OCI-LY7 (cell line): Measurements from ENCODE around the gene BSCL2.

Experiments used
- EZH2phosphoT487 ChIP-seq: fragments of 200-600 bp; sonication (generic); IDR thresholded peaks from 2 replicates; pipeline ENCODE4 v1.6.1; 2018; ENCODE audit warnings: low read depth, borderline replicate concordance, mild to moderate bottlenecking, mixed run types, antibody characterized with exemption, low read length, moderate library complexity, mixed read lengths
- TF ChIP-seq, protein P1 (sequence below): fragments of 200-600 bp; sonication (generic); conservative IDR thresholded peaks from 2 replicates; pipeline ENCODE4 v1.5.1; 2014; ENCODE audit warnings: mild to moderate bottlenecking, antibody characterized with exemption, low read length, moderate library complexity, mixed read lengths

GRCh38 chr11:62648185-62648966, 58.8 kb downstream of the BSCL2 start:
- TF ChIP-seq, protein P1, sequence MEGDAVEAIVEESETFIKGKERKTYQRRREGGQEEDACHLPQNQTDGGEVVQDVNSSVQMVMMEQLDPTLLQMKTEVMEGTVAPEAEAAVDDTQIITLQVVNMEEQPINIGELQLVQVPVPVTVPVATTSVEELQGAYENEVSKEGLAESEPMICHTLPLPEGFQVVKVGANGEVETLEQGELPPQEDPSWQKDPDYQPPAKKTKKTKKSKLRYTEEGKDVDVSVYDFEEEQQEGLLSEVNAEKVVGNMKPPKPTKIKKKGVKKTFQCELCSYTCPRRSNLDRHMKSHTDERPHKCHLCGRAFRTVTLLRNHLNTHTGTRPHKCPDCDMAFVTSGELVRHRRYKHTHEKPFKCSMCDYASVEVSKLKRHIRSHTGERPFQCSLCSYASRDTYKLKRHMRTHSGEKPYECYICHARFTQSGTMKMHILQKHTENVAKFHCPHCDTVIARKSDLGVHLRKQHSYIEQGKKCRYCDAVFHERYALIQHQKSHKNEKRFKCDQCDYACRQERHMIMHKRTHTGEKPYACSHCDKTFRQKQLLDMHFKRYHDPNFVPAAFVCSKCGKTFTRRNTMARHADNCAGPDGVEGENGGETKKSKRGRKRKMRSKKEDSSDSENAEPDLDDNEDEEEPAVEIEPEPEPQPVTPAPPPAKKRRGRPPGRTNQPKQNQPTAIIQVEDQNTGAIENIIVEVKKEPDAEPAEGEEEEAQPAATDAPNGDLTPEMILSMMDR: no peak
- no peak for TF ChIP-seq EZH2phosphoT487
